AG04449 (cell line): ENCODE data around the gene VSIR.

ENCODE experiments used
- CTCF ChIA-PET: fragments of 350-600 bp; formaldehyde crosslinking; extraction: SDS; loops from one replicate; lab custom pipeline; 2021; ENCODE audit warnings: antibody characterized with exemption; lab: Yijun Ruan, JAX
- POLR2A ChIA-PET: fragments of 400-600, 350-600 bp; formaldehyde crosslinking; extraction: SDS; loops from one replicate; lab custom pipeline; 2020; ENCODE audit warnings: antibody characterized with exemption, inconsistent platforms; lab: Yijun Ruan, JAX
- DNase-seq: peaks from one replicate; pipeline ENCODE4 v3.0.0-alpha.2; 2010; ENCODE audit warnings: low read depth, low spot score
- H3K4me3 ChIP-seq: 2 replicates; pipeline ENCODE4 v1.5.1; 2011; ENCODE audit warnings: low read depth, mild to moderate bottlenecking, control low read depth, low read length
- TF ChIP-seq, protein P1 (sequence below): IDR thresholded peaks from one replicate; pipeline ENCODE4 v1.5.1; 2011; ENCODE audit warnings: mild to moderate bottlenecking, moderate library complexity, low read length, control low read depth, inconsistent platforms; ENCODE audit not compliant: insufficient read depth; ENCODE audit errors: missing control alignments

The VSIR gene

DNA sequence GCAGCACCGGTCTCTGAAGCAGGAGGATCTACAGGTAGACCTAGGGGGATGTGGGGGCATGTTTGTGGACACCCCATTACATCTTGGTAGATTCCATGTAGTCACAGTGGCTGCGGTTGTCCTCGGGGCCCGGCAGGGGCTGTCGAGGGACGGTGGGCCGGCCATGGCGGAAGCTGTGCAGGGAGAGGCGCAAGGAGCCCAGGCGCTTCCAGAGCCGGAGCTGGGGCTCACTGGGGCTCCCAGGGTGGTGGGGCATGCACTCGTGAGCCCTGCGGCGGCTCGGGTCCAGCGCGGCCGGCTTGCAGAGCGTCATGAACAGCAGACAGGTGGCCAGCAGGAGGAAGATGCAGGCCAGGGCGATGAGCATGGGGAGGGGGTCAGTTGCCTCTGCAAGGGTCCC lies 57.5 kb downstream of the VSIR start:
- ChIA-PET POLR2A (no interaction called here), CTCF (interaction anchor here (1.3 to 2.3 kb wide), 3 partner anchors 10 to 19 kb away, joined by 3 to 11 read pairs (median 8); no protein-coding TSS in a partner anchor)
- no peak for DNase-seq
- TF ChIP-seq, protein P1, sequence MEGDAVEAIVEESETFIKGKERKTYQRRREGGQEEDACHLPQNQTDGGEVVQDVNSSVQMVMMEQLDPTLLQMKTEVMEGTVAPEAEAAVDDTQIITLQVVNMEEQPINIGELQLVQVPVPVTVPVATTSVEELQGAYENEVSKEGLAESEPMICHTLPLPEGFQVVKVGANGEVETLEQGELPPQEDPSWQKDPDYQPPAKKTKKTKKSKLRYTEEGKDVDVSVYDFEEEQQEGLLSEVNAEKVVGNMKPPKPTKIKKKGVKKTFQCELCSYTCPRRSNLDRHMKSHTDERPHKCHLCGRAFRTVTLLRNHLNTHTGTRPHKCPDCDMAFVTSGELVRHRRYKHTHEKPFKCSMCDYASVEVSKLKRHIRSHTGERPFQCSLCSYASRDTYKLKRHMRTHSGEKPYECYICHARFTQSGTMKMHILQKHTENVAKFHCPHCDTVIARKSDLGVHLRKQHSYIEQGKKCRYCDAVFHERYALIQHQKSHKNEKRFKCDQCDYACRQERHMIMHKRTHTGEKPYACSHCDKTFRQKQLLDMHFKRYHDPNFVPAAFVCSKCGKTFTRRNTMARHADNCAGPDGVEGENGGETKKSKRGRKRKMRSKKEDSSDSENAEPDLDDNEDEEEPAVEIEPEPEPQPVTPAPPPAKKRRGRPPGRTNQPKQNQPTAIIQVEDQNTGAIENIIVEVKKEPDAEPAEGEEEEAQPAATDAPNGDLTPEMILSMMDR = no peak
- no peak overlapping the region for H3K4me3 ChIP-seq

DNA sequence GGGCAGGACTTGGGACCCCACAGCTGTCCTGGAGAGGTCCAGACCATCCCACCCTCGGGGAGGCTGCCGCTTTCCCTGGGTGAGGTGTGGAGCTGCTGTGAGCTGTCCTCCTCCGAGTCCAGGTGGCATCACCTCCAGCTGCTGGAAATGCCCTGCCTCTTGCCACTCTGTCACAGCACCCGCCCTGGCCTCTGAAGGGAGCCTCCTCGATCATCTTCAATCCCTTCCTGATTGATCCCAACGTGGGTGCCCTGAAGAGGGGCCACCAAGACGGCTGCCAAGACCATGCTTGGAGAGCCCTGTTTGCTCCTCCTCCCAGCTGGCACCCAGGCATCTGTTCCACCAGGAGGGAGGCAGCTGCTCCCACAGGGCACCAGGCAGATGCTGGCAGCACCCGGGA lies 58.3 kb downstream of the VSIR start:
- CTCF ChIA-PET = interaction anchor here (1.1 to 4.4 kb wide), 4 partner anchors 8 to 58 kb away, joined by 3 to 29 read pairs (median 4); no protein-coding TSS in a partner anchor
- H3K4me3 ChIP-seq = no peak overlapping the region
- DNase-seq = no peak
- TF ChIP-seq, protein P1 = no peak
- POLR2A ChIA-PET = no interaction called here

DNA sequence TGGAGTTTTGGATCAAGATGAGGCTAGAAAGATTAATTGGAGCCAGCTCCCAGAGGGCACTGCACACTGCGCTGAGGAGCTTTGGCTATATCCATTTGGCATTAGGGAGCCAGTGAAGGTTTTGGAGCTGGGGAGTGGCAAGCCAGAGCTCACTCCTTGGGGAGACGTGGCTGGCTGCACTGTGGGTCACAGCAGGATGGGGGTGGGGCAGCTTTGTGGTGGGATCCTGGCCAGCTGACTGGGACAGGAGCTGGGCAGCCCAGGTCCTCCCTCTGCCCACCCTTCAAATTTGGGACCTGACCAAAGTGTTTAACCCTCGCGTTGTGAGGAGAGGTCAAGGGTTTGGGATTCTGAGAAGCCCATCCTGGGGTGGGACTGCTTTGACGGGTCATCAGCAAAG lies 58.7 kb downstream of the VSIR start:
- ChIA-PET CTCF (interaction anchor here (0.7 to 4.4 kb wide), 4 partner anchors 9 to 58 kb away, joined by 3 to 29 read pairs (median 4); no protein-coding TSS in a partner anchor), POLR2A (no interaction called here)
- no peak overlapping the region for H3K4me3 ChIP-seq
- DNase-seq = no peak
- TF ChIP-seq, protein P1 = no peak

DNA sequence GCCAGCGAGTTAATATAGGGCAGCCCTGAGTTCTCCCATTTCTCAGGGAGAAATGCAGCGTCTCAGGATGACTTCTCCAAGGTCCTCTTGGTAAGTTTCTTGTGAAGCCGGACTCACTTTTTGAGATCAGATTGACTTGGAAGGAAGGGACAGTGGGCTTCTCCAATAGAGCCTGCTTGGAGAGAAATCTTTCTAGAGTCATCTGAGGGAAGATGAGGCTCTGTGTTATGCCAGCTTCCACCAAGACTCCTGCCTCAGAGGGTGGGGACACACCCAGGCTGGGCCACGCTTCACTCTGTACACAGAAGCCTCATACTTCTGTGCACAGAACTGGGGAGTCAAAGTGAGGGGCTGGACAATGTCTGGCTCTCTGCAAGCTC lies 59.3 kb downstream of the VSIR start:
- CTCF ChIA-PET = interaction anchor here (0.7 to 4.4 kb wide), 3 partner anchors 10 to 18 kb away, joined by 3 to 29 read pairs (median 4); no protein-coding TSS in a partner anchor
- DNase-seq = no peak
- TF ChIP-seq, protein P1 = no peak
- H3K4me3 ChIP-seq = no peak overlapping the region
- POLR2A ChIA-PET = no interaction called here

DNA sequence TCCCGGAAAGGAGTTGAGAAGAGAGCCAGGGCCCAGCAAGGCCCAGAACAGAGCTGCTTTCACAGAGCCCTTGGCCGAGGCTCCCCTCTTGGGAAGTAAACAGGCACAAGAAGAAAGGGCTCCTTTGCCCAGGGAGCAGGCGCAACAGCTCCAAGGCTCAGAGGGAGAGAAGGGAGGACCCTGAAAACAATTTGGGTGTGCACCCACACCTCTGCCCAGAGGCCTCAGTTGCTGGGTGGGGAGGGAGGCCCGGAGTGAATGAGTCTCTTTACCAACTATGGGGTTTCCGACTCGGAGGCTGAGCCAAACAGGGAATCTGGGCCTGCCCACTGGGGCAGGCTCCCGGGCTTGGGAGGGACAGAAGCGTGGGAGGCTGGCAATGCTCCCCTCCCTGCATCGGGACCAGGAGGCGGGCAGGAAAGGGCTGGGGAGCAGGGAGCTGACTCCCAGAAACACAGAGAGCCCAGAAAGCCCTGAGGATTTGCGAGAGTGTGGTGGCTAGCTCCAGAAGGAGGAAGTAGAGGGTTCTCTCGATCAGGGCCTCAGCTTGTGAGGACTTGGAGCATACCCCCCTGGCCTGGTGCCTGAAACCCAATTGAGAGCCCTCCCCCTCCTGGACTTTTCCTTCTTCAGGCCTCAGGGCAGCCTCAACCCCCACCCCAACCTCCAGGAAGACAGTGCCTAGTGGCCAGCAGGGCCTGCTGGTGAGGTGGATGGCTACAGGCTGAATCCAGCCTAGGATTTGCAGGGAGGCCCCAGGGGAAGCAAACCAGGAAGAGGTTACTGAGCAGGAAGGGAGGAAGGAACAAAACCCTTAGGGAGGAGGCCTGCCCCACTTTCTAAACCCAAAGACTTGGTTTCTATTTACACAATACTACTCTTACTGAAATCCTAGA lies 59.9 kb downstream of the VSIR start:
- H3K4me3 ChIP-seq = no peak overlapping the region
- peak; percentile 4 for DNase-seq
- ChIA-PET CTCF (interaction anchor here (0.9 to 4.4 kb wide), 6 partner anchors 11 to 394 kb away, joined by 4 to 29 read pairs (median 10); partner anchors contain the start of genes SLC29A3 and VSIR), POLR2A (interaction anchor here (0.6 kb wide), 1 partner anchor 375 kb away, joined by 4 read pairs; no protein-coding TSS in a partner anchor)
- TF ChIP-seq, protein P1 = peak; percentile 20
